HepG2 (cell line): ENCODE measurements around the gene UBC. TPM values are rescaled to one million over a fixed set of nuclear protein-coding genes. Genes with fewer than 3 reads are reported as not detected.

Source experiments
- ATAC-seq: fragments of 200-7000 bp; cut with Tn5 transposase; 3 replicates; pipeline ENCODE4 v1.9.1; 2020; ENCODE audit warnings: mild to moderate bottlenecking, moderate library complexity
- BruUV-seq: library from RNA; stranded (reverse); fragments of 400-500 nt; replicated peaks from 2 replicates; lab custom pipeline; 2021; lab: Mats Ljungman, UMichigan
- CTCF ChIA-PET: fragments of 300-600 bp; formaldehyde crosslinking; extraction: SDS; loops from one replicate; lab custom pipeline; 2021; ENCODE audit warnings: low total read pairs, inconsistent platforms, low intra/inter-chr PET ratio; lab: Yijun Ruan, JAX
- POLR2A ChIA-PET: fragments of 350-600 bp; sonication (Branson Sonifier 250); formaldehyde crosslinking; loops from one replicate; lab custom pipeline; 2020; ENCODE audit warnings: antibody characterized with exemption, inconsistent platforms; lab: Yijun Ruan, JAX
- DNase-seq: peaks from one replicate; pipeline ENCODE4 v3.0.0-alpha.2; 2015; ENCODE audit warnings: low spot score
- FAIRE-seq: peaks from 3 replicates; lab custom pipeline; 2011; peaks lifted over from hg19 to GRCh38; lab: Jason Lieb, UNC
- H2AFZ ChIP-seq: one replicate; pipeline ENCODE4 v1.6.1; 2011; ENCODE audit warnings: low read length, inconsistent platforms
- H3K27ac ChIP-seq: fragments of 300-600 bp; 3 replicates; pipeline ENCODE4 v1.8.0; 2011; ENCODE audit warnings: mixed run types, mild to moderate bottlenecking, mixed read lengths, low read length, inconsistent platforms; ENCODE audit not compliant: insufficient read depth; ENCODE audit errors: extremely low read length
- H3K27me3 ChIP-seq, 2 experiments: fragments of 200-600 bp in 1 of 2; 2 replicates in 1 of 2; 3 replicates in 1 of 2; pipeline versions ENCODE4 v1.6.0 to v1.8.0; 2011; ENCODE audit warnings: low read length in 2 of 2, mild to moderate bottlenecking in 2 of 2, moderate library complexity in 2 of 2, inconsistent platforms in 1 of 2; ENCODE audit not compliant: insufficient read depth in 2 of 2, control insufficient read depth in 1 of 2
- H3K36me3 ChIP-seq, 2 experiments: fragments of 200-600 bp in 1 of 2; replicated peaks in 1 of 2; 2 replicates in 1 of 2; 3 replicates in 1 of 2; pipeline versions ENCODE4 v1.5.1 to v1.8.0; 2011; ENCODE audit warnings: low read length in 2 of 2, inconsistent platforms in 1 of 2; ENCODE audit not compliant: insufficient read depth in 2 of 2, control insufficient read depth in 1 of 2
- H3K4me1 ChIP-seq: 2 replicates; pipeline ENCODE4 v1.5.1; 2012; ENCODE audit warnings: low read length, inconsistent platforms; ENCODE audit not compliant: insufficient read depth
- H3K4me2 ChIP-seq: 2 replicates; pipeline ENCODE4 v1.6.0; 2011; ENCODE audit warnings: low read depth, low read length, inconsistent platforms
- H3K4me3 ChIP-seq, 3 experiments: fragments of 200-600 bp in 1 of 3; sonication (generic), shearing (Covaris generic) in 1 of 3; replicated peaks in 1 of 3; 2 replicates each; pipeline ENCODE4 v1.5.1; 2011 to 2016; ENCODE audit warnings: low read length in 3 of 3, inconsistent platforms in 2 of 3, low read depth in 2 of 3, mild to moderate bottlenecking in 2 of 3, control low read depth in 1 of 3, mixed read lengths in 1 of 3; ENCODE audit not compliant: insufficient read depth in 1 of 3
- H3K79me2 ChIP-seq: one replicate; pipeline ENCODE4 v1.6.1; 2011; ENCODE audit warnings: low read length, inconsistent platforms; ENCODE audit not compliant: insufficient read depth
- H3K9ac ChIP-seq: 2 replicates; pipeline ENCODE4 v1.6.0; 2011; ENCODE audit warnings: mild to moderate bottlenecking, low read depth, low read length, inconsistent platforms; ENCODE audit not compliant: insufficient read depth
- H3K9me3 ChIP-seq: 2 replicates; pipeline ENCODE4 v1.5.1; 2012; ENCODE audit warnings: mild to moderate bottlenecking, low read length
- H4K20me1 ChIP-seq: 2 replicates; pipeline ENCODE4 v1.6.0; 2011; ENCODE audit warnings: inconsistent platforms, mild to moderate bottlenecking, low read length, moderate library complexity; ENCODE audit not compliant: insufficient read depth
- AGO2 ChIP-seq: fragments of 200-400 bp; formaldehyde crosslinking; optimal IDR thresholded peaks from 2 replicates; pipeline ENCODE3; 2017; ENCODE audit warnings: mild to moderate bottlenecking, low read depth, low read length, moderate library complexity
- KDM3A ChIP-seq: IDR thresholded peaks from 2 replicates; pipeline ENCODE4 v1.6.1; 2018; ENCODE audit warnings: low read depth, missing compliant biosample characterization
- MLXIP ChIP-seq: sonication (generic); formaldehyde crosslinking; IDR thresholded peaks from 2 replicates; pipeline ENCODE4 v1.9.0; 2021; ENCODE audit warnings: missing genetic modification reagents, borderline replicate concordance
- NR2F6 ChIP-seq, 2 experiments: IDR thresholded peaks; 2 replicates each; pipeline ENCODE4 v1.6.1; 2016; ENCODE audit warnings: antibody characterized with exemption in 1 of 2, mild to moderate bottlenecking in 1 of 2
- PAF1 ChIP-seq: IDR thresholded peaks from 2 replicates; pipeline ENCODE4 v1.6.1; 2016; ENCODE audit warnings: missing genetic modification reagents, missing compliant biosample characterization
- RARA ChIP-seq: IDR thresholded peaks from 2 replicates; pipeline ENCODE4 v1.6.1; 2016; ENCODE audit warnings: missing genetic modification reagents, missing compliant biosample characterization
- RFX3 ChIP-seq: IDR thresholded peaks from 2 replicates; pipeline ENCODE4 v1.6.1; 2016; ENCODE audit warnings: missing biosample characterization, missing genetic modification reagents
- ZBED4 ChIP-seq: sonication (generic); formaldehyde crosslinking; IDR thresholded peaks from 2 replicates; pipeline ENCODE4 v1.4.0; 2020; ENCODE audit warnings: missing genetic modification reagents, borderline replicate concordance
- ZMYM3 ChIP-seq: sonication (generic); formaldehyde crosslinking; IDR thresholded peaks from 2 replicates; pipeline ENCODE4 v1.5.1; 2020; ENCODE audit warnings: mild to moderate bottlenecking, missing genetic modification reagents
- ZNF143 ChIP-seq: sonication (generic); formaldehyde crosslinking; IDR thresholded peaks from 2 replicates; pipeline ENCODE4 v1.4.0; 2020; ENCODE audit warnings: missing genetic modification reagents
- ZNF615 ChIP-seq: sonication (generic); formaldehyde crosslinking; IDR thresholded peaks from 2 replicates; pipeline ENCODE4 v1.5.0; 2020; ENCODE audit warnings: mild to moderate bottlenecking, missing genetic modification reagents, borderline replicate concordance
- WGBS: methylation state at CpG from one replicate; pipeline ENCODE4 v1.1.6; 2017; ENCODE audit warnings: low lambda C conversion rate; 5-methylcytosine and 5-hydroxymethylcytosine counted together
- in situ Hi-C: cut with HindIII; loops from 2 replicates; pipeline ENCODE4 v1.10.0; 2017; ENCODE audit warnings: low pct_unique_long_range_greater_than_20kb; ENCODE audit not compliant: extremely low pct_ligation_motif_present
- intact Hi-C: fragments of 100-400 bp; cut with micrococcal nuclease; formaldehyde crosslinking; loops from one replicate; pipeline ENCODE4 v1.10.0; 2022; ENCODE audit not compliant: unreplicated experiment
- polyA plus RNA-seq, 8 experiments: library from polyadenylated mRNA; depleted of rRNA in 3 of 8; stranded (reverse) in 7 of 8; unstranded in 1 of 8; fragments of >200 nt; fragmentation: Illumina TruSeq in 4 of 8; extraction: Trizol in 4 of 8; gene quantifications; 2 replicates each; pipeline versions ENCODE4 v1.2.1 to v1.2.3, GENCODE V29; 2011 to 2016; ENCODE audit warnings: low read depth in 4 of 8, missing spikeins in 1 of 8, mixed read lengths in 1 of 8; ENCODE audit not compliant: insufficient read depth in 1 of 8
- total RNA-seq, 5 experiments: library from RNA; depleted of rRNA; stranded (reverse); fragments of >200 nt; fragmentation: Illumina TruSeq; extraction: Trizol; gene quantifications; 2 replicates each; pipeline ENCODE4 v1.2.3, GENCODE V29; 2016; ENCODE audit warnings: low read depth in 1 of 5

UBC gene
- total and polyA plus RNA-seq, 2 of the 13 experiments (the other 11 are each of a cell fraction or from before 2014, with no cell fraction given): 805 to 1,432 TPM

DNA sequence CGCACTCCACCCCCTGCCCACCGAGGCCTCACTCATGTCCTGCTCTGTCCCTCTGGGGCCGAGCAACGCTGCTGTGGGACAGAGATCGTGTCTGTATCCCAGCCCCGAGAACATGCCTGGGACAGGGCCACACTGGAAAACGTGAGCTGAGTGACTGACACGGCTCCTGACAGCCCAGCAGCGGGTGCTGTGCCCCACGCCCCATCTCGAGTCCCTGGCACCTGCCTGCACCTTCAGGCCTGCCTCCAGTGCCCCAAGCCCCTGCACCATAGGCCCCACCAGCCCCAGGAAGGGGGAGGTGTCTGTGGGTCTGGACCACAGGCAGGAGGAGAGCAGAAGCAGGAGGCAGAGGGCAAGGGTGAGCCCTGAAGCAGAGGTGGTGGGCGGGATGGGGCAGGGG is 34.6 kb upstream of the UBC start:
- no TSS peak for BruUV-seq
- Histone ChIP-seq H3K27ac (no peak overlapping the region), H3K4me2 (no peak overlapping the region), H3K36me3 (peaks cover 13 to 49% of the 10 kb centered on the region in 2 experiments; a peak in 4 of 5 replicates), H3K4me1 (no peaks in the 10 kb centered on the region), H3K79me2 (no peaks in the 10 kb centered on the region), H3K4me3 (no peak overlapping the region), H3K9me3 (no peaks in the 10 kb centered on the region), H3K27me3 (no peaks in the 10 kb centered on the region), H3K9ac (no peak overlapping the region), H4K20me1 (no peaks in the 10 kb centered on the region), H2AFZ (no peak overlapping the region)
- no peak for DNase-seq
- in situ Hi-C loops (no loop called here), intact Hi-C loops (no loop called here)
- FAIRE-seq: no peak
- ATAC-seq: no peak
- WGBS: 98% methylated on average over 11 of the region's 12 CpGs
- ChIA-PET POLR2A (no interaction called here), CTCF (no interaction called here)
- no peak for TF ChIP-seq PAF1 (CRISPR knock-in tag)
- TF ChIP-seq AGO2: peak; percentile 46

GRCh38 chr12:124947561-124948398 is 33.3 kb upstream of the UBC start:
- no peak for FAIRE-seq
- no TSS peak for BruUV-seq
- no peaks in the 10 kb centered on the region for H3K4me1 ChIP-seq
- H3K4me3 ChIP-seq: no peak overlapping the region
- H3K9ac ChIP-seq: no peak overlapping the region
- H3K27me3 ChIP-seq: no peaks in the 10 kb centered on the region
- ATAC-seq: no peak; the same call in 2 of the 3 replicates
- in situ Hi-C loops: no loop called here
- intact Hi-C loops: no loop called here
- WGBS: 96% methylated on average over 12 of the region's 20 CpGs
- POLR2A ChIA-PET: no interaction called here
- H3K79me2 ChIP-seq: no peaks in the 10 kb centered on the region
- no peak for DNase-seq
- no peaks in the 10 kb centered on the region for H3K9me3 ChIP-seq
- no peak overlapping the region for H3K4me2 ChIP-seq
- no peak overlapping the region for H3K27ac ChIP-seq
- H2AFZ ChIP-seq: no peak overlapping the region
- H3K36me3 ChIP-seq: peaks cover 13 to 36% of the 10 kb centered on the region in 2 experiments; a peak in 4 of 5 replicates
- CTCF ChIA-PET: no interaction called here
- no peaks in the 10 kb centered on the region for H4K20me1 ChIP-seq
- TF ChIP-seq RFX3 (CRISPR knock-in tag) (no peak), MLXIP (no peak), RARA (CRISPR knock-in tag) (no peak), NR2F6 (IDR thresholded peaks at IDR 0.05) (no peak), NR2F6 (CRISPR knock-in tag; IDR thresholded peaks at IDR 0.05) (no peak), ZMYM3 (CRISPR knock-in tag) (no peak), ZBED4 (CRISPR knock-in tag) (no peak), ZNF615 (CRISPR knock-in tag) (no peak), KDM3A (CRISPR knock-in tag) (no peak), ZNF143 (CRISPR knock-in tag) (no peak)
